ENCODE results near the gene CEP63.

The CEP63 gene

DNA sequence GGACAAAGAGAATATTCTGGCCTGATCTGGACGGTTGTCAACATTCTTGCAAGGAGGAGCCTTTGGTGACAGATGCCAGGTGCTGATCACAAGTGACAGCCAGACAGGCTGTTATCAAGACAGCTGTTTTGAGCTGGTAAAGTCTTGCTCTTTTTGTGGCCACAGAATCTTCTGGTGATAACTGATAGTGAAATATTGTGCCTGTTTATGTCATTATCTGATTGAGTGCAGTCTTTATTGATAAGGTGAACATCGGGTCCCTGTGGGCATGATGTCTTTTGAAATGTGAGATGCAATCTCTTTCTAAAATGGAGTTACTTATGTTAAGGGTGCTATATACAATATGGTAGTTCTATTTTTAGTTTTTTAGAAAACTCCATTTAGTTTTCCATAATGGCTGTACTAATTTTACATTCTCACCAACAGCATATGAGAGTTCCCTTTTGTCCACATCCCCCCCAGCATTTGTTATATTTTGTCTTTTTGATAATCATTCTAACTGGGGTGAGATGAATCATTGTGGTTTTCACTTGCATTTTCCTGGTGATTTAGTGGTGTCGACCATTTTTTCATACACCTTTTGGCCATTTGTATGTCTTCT lies 10.7 kb downstream of the CEP63 start:
- no peak overlapping the region for H3K4me3 ChIP-seq (ENCODE audit: low read depth, low read length)
- DNase-seq (ENCODE audit: low read depth) = no peak
- TF ChIP-seq, protein P1, sequence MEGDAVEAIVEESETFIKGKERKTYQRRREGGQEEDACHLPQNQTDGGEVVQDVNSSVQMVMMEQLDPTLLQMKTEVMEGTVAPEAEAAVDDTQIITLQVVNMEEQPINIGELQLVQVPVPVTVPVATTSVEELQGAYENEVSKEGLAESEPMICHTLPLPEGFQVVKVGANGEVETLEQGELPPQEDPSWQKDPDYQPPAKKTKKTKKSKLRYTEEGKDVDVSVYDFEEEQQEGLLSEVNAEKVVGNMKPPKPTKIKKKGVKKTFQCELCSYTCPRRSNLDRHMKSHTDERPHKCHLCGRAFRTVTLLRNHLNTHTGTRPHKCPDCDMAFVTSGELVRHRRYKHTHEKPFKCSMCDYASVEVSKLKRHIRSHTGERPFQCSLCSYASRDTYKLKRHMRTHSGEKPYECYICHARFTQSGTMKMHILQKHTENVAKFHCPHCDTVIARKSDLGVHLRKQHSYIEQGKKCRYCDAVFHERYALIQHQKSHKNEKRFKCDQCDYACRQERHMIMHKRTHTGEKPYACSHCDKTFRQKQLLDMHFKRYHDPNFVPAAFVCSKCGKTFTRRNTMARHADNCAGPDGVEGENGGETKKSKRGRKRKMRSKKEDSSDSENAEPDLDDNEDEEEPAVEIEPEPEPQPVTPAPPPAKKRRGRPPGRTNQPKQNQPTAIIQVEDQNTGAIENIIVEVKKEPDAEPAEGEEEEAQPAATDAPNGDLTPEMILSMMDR (IDR thresholded peaks at IDR 0.05; ENCODE audit: control insufficient read depth, extremely low read depth, insufficient read depth) = no peak

DNA sequence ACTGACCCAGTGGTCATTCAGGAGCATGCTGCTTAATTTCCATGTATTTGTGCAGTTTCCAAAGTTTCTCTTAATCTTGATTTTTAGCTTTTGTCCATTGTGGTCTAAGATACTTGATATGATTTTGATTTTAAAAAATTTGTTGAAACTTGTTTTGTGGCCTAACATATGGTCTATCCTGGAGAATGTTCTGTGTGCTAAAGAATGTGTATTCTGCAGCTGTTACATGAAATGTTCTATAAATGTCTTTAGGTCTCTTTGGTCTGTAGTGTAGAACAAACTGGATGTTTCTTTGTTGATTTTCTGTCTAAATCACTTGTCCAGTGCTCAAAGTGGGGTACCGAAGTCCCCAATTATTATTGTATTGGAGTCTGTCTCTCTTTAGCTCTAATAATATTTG lies 17.4 kb downstream of the CEP63 start:
- TF ChIP-seq, protein P1 (IDR thresholded peaks at IDR 0.05; ENCODE audit: control insufficient read depth, extremely low read depth, insufficient read depth) = no peak
- no peak for DNase-seq (ENCODE audit: low read depth)
- no peak overlapping the region for H3K4me3 ChIP-seq (ENCODE audit: low read depth, low read length)

DNA sequence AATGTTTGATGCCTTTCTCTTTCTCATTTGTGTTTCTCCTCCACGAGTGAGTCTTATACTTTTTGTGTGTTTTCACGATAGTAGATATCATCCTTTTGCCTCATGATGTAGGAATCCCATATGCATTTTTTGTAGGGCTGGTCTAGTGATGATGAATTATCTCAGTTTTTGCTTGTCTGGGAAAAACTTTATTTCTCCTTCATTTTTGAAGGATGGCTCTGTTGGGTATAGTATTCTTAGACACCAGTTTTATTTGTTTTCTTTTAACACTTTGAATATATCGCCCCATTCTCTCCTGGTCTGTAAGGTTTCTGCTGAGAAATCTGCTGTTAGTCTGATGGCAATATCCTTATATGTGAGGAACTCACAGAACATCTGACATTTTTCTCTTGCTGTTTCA lies 18.3 kb downstream of the CEP63 start:
- no peak overlapping the region for H3K4me3 ChIP-seq (ENCODE audit: low read depth, low read length)
- DNase-seq (ENCODE audit: low read depth) = no peak
- TF ChIP-seq, protein P1 (IDR thresholded peaks at IDR 0.05; ENCODE audit: control insufficient read depth, extremely low read depth, insufficient read depth) = no peak

DNA sequence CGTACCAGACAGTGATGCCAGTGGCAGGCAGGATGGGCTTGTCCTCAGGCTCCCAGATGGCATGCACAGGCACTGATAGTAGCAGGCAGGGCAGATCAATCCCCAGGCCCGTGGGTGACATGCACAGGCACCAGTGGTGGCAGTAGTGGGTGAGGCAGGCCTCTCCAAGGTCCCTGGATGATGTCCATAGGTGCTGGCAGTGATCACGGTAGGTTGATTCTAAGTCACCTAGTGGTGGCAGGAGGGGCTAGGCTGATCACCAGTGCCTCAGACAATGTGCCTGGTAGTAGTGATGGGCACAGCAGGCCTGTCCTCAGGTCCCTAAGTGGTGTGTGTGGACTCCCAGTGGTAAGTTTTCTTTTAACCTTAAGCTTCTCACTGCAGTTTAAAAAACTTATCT lies 19.6 kb downstream of the CEP63 start:
- H3K4me3 ChIP-seq (ENCODE audit: low read depth, low read length) = no peak overlapping the region
- DNase-seq (ENCODE audit: low read depth) = no peak
- TF ChIP-seq, protein P1 (IDR thresholded peaks at IDR 0.05; ENCODE audit: control insufficient read depth, extremely low read depth, insufficient read depth) = no peak

DNA sequence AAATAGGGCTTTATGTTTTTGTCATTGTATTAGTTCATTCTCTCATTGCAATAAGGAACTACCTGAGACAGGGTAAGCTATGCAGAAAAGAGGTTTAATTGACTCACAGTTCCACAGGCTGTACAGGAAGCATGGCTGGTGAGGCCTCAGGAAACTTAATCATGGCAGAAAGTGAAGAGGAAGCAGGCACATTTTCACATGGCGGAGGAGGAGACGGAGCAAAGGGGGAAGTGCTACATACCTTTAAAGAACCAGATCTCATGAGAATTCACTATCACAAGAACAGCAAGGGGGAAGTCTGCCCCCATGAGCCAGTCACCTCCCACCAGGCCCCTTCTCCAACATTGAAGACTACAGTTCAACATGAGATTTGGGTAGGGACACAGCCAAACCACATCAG lies 25.6 kb downstream of the CEP63 start:
- no peak overlapping the region for H3K4me3 ChIP-seq (ENCODE audit: low read depth, low read length)
- no peak for DNase-seq (ENCODE audit: low read depth)
- TF ChIP-seq, protein P1 (IDR thresholded peaks at IDR 0.05; ENCODE audit: control insufficient read depth, extremely low read depth, insufficient read depth) = no peak

DNA sequence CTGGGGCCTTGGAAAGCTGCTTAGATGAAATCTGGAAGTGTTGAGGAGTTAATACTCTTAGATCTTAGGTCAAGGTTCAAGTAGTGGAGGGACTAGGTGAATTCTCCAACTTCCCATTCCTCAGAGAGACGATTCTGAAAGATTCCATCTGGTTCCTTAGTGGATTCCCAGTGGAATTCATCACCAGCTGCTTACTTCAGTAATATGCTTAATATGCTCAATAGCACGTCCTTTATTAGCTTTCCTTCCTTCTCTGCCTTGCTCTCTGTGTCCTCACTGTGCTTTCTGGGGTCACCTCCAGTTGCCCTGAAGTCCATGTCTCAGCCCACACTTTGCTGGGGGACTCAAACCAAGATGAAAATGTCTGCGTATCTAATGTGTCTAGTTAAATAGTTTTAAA lies 31.0 kb downstream of the CEP63 start:
- H3K4me3 ChIP-seq (ENCODE audit: low read depth, low read length) = no peak overlapping the region
- TF ChIP-seq, protein P1 (IDR thresholded peaks at IDR 0.05; ENCODE audit: control insufficient read depth, extremely low read depth, insufficient read depth) = no peak
- no peak for DNase-seq (ENCODE audit: low read depth)

DNA sequence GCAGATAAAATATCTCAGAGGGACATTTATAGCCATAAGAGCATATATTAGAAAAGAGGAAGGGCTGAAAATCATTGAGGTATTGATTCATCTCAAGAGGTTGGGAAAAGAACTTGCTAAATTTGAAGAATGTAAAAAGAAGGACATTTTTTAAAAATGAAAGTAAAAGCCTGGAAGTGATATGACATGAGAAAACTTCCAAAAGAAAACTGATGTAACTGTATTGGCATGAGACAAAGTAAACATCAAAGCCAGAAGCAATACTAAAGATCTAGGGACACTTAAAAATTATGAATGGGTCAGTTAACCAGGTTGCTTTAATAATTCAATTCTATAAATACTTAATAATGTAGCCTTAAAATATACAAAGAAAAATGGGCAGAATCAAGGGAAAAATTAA lies 31.9 kb downstream of the CEP63 start:
- H3K4me3 ChIP-seq (ENCODE audit: low read depth, low read length) = no peak overlapping the region
- TF ChIP-seq, protein P1 (IDR thresholded peaks at IDR 0.05; ENCODE audit: control insufficient read depth, extremely low read depth, insufficient read depth) = no peak
- no peak for DNase-seq (ENCODE audit: low read depth)
